IPS-18c (cell line): ENCODE data around the gene ZNF584.
"Not testable (repeated sequence)": the region's sequence is repeated elsewhere in the genome, so short reads cannot be mapped to it uniquely, and the experiment has no call there.

Experiments used
- H3K4me3 ChIP-seq: 2 replicates; pipeline ENCODE4 v1.7.0; 2013; ENCODE audit warnings: low read depth, mild to moderate bottlenecking, low read length, moderate library complexity; ENCODE audit not compliant: insufficient read depth
- H3K9me3 ChIP-seq: one replicate; pipeline ENCODE4 v1.6.1; 2013; ENCODE audit warnings: mild to moderate bottlenecking, low read length, moderate library complexity; ENCODE audit not compliant: control insufficient read depth, insufficient read depth

Gene ZNF584

GRCh38 chr19:58398087-58398486 is 10.4 kb upstream of the ZNF584 start:
- Histone ChIP-seq H3K4me3 (no peak overlapping the region), H3K9me3 (no peaks in the 10 kb centered on the region)

- Histone ChIP-seq H3K4me3 (no peak overlapping the region), H3K9me3 (no peaks in the 10 kb centered on the region)
Measured at GRCh38 chr19:58398545-58398944, 9.9 kb upstream of the ZNF584 start.

- Histone ChIP-seq H3K4me3 (no peak overlapping the region), H3K9me3 (no peaks in the 10 kb centered on the region)
Measured at GRCh38 chr19:58399903-58400302, 8.5 kb upstream of the ZNF584 start.

GRCh38 chr19:58400316-58400915 is 8.0 kb upstream of the ZNF584 start:
- peak overlapping the region; percentile 42 for H3K4me3 ChIP-seq
- no peaks in the 10 kb centered on the region for H3K9me3 ChIP-seq

GRCh38 chr19:58400916-58401839 is 7.3 kb upstream of the ZNF584 start:
- H3K4me3 ChIP-seq = peak overlapping the region; percentile 73

GRCh38 chr19:58401840-58402421 is 6.5 kb upstream of the ZNF584 start:
- Histone ChIP-seq H3K4me3 (peak overlapping the region; percentile 73), H3K9me3 (no peaks in the 10 kb centered on the region)

More at GRCh38 chr19:58400916-58401839, 7.3 kb upstream of the ZNF584 start:
- H3K9me3 ChIP-seq = no peaks in the 10 kb centered on the region

GRCh38 chr19:58403920-58404478 is 4.5 kb upstream of the ZNF584 start:
- H3K4me3 ChIP-seq, H3K9me3 ChIP-seq: not testable (repeated sequence)

- H3K4me3 ChIP-seq = peak overlapping the region; percentile 88; the same call in 1 of the 2 replicates
- H3K9me3 ChIP-seq = no peaks in the 10 kb centered on the region
Measured at GRCh38 chr19:58406818-58407657, 1.4 kb upstream of the ZNF584 start.

- H3K9me3 ChIP-seq = no peaks in the 10 kb centered on the region
- peak overlapping the region; percentile 88 for H3K4me3 ChIP-seq
Measured at GRCh38 chr19:58407658-58408151, 744 bp upstream of the ZNF584 start.

- Histone ChIP-seq H3K9me3 (no peaks in the 10 kb centered on the region), H3K4me3 (peak overlapping the region; percentile 88)
Measured at GRCh38 chr19:58409010-58409790, 751 bp downstream of the ZNF584 start.

GRCh38 chr19:58416604-58417003 is 8.2 kb downstream of the ZNF584 start:
- H3K4me3 ChIP-seq = no peak overlapping the region
- no peaks in the 10 kb centered on the region for H3K9me3 ChIP-seq

- Histone ChIP-seq H3K4me3 (no peak overlapping the region), H3K9me3 (no peaks in the 10 kb centered on the region)
Measured at GRCh38 chr19:58417071-58417470, 8.6 kb downstream of the ZNF584 start.

- no peak overlapping the region for H3K4me3 ChIP-seq
- H3K9me3 ChIP-seq = peaks cover 22% of the 10 kb centered on the region
Measured at GRCh38 chr19:58428617-58429016, 20.2 kb downstream of the ZNF584 start.

- Histone ChIP-seq H3K4me3 (no peak overlapping the region), H3K9me3 (peaks cover 33% of the 10 kb centered on the region)
Measured at GRCh38 chr19:58429745-58430144, 21.3 kb downstream of the ZNF584 start.

- Histone ChIP-seq H3K9me3 (peaks cover 43% of the 10 kb centered on the region), H3K4me3 (no peak overlapping the region)
Measured at GRCh38 chr19:58434217-58434616, 25.8 kb downstream of the ZNF584 start.
